Psoas muscle (tissue), 8 donors: ENCODE data around the gene OR5B21. TPM values are rescaled to one million over a fixed set of nuclear protein-coding genes. Genes with fewer than 3 reads are reported as not detected.

Source experiments
- ATAC-seq, 4 donors: fragments of 200-7000 bp; cut with Tn5 transposase; one replicate each; pipeline ENCODE4 v1.9.1; 2020; ENCODE audit warnings: moderate library complexity in 3 of 4, mild to moderate bottlenecking in 2 of 4
- DNase-seq, 2 donors: peaks; one replicate each; pipeline ENCODE4 v3.0.0-alpha.2; 2020
- H3K27ac ChIP-seq: fragments of 200-600 bp; one replicate; pipeline ENCODE4 v1.8.0; 2022
- H3K27me3 ChIP-seq, 3 donors: fragments of 200-600 bp in 1 of 3; one replicate each; pipeline versions ENCODE4 v1.6.1 to v1.8.0; 2013 to 2022; ENCODE audit warnings: low read length in 2 of 3, mild to moderate bottlenecking in 2 of 3, moderate library complexity in 1 of 3; ENCODE audit not compliant: insufficient read depth in 3 of 3
- H3K36me3 ChIP-seq, 2 donors: fragments of 200-600 bp in 1 of 2; one replicate each; pipeline versions ENCODE4 v1.6.1 to v1.8.0; 2013 to 2022; ENCODE audit warnings: low read depth in 1 of 2, mild to moderate bottlenecking in 1 of 2, moderate library complexity in 1 of 2; ENCODE audit not compliant: insufficient read depth in 1 of 2
- H3K4me1 ChIP-seq: fragments of 200-600 bp; one replicate; pipeline ENCODE4 v1.8.0; 2022
- H3K4me3 ChIP-seq: fragments of 200-600 bp; one replicate; pipeline ENCODE4 v1.8.0; 2022; ENCODE audit warnings: mild to moderate bottlenecking
- H3K9me3 ChIP-seq: fragments of 200-600 bp; one replicate; pipeline ENCODE4 v1.8.0; 2022
- WGBS, 3 donors: extraction: QIAGEN DNeasy Blood & Tissue Kit; methylation state at CpG; one replicate each; pipeline versions ENCODE4 v1.1.6 to v1.1.7; 2013; 5-methylcytosine and 5-hydroxymethylcytosine counted together
- intact Hi-C, 2 donors: fragments of 100-400 bp; cut with DNase I; formaldehyde crosslinking; loops; one replicate each; pipeline versions ENCODE4 v1.11.0 to v1.14.2; 2022
- polyA plus RNA-seq, 3 donors: library from polyadenylated mRNA; stranded (reverse); fragments of 200-250 nt; gene quantifications; one replicate each; pipeline ENCODE4 v1.2.3, GENCODE V29; 2013
- total RNA-seq, 4 donors: library from RNA; stranded (reverse); fragmentation: NEBNext Ultra II Directional in 2 of 4; extraction: Animal tissue kit (Norgen Biotek cat#: 25700) in 2 of 4; gene quantifications; one replicate each; pipeline versions ENCODE4 v1.2.1 to v1.2.4, GENCODE V29; 2021 to 2023
- TF ChIP-seq, protein P1 (sequence below): fragments of 200-600 bp; IDR thresholded peaks from one replicate; pipeline ENCODE4 v1.8.0; 2022; ENCODE audit warnings: antibody characterized with exemption
- donor health status: healthy with polysubstance abuse.
- donor health status: DM: no; HTN: no; CAD: no; lungs with moderate emphysema.
- donor health status: Bipolar disorder and iron deficiency.
- donor health status: healthy.
- donor health status: DM: yes; HTN: yes; CAD: no.
- donor health status: DM: no; HTN: no; CAD: no.
- donor health status: DM: no; HTN: no; CAD: no.
- donor health status: DM: yes; HTN: yes; CAD: no.

The OR5B21 gene
- total and polyA plus RNA-seq, 7 donors, result not detected

DNA sequence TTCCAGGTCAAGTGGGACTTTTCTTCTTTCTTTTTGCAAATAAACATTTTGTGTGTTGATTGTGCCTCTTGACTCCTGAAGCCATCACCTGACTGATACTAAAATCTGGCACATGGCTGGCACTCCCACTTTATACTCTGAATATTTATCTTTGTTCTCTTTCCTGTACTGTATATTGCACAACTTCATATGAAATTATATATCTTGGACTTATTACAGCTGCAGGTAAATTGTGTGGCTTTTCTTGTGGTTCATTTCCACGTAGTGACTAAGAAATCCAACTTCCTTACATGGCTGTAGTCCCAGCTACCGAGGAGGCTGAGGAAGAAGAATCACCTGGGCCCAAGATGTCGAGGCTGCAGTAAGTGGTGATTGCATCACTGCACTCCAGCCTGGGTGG is 42.2 kb downstream of the OR5B21 start:
- Histone ChIP-seq H3K27me3 (peaks cover 0 to 2% (median 0%) of the 10 kb centered on the region in 3 donors), H3K9me3 (no peaks in the 10 kb centered on the region), H3K4me1 (no peaks in the 10 kb centered on the region), H3K4me3 (no peak overlapping the region), H3K27ac (no peak overlapping the region), H3K36me3 (no peaks in the 10 kb centered on the region)
- 55 to 66% (median 57%) methylated on average over 3 of the region's 3 CpGs for WGBS, 3 donors
- intact Hi-C loops, result no loop called here
- no peak for DNase-seq
- TF ChIP-seq, protein P1, sequence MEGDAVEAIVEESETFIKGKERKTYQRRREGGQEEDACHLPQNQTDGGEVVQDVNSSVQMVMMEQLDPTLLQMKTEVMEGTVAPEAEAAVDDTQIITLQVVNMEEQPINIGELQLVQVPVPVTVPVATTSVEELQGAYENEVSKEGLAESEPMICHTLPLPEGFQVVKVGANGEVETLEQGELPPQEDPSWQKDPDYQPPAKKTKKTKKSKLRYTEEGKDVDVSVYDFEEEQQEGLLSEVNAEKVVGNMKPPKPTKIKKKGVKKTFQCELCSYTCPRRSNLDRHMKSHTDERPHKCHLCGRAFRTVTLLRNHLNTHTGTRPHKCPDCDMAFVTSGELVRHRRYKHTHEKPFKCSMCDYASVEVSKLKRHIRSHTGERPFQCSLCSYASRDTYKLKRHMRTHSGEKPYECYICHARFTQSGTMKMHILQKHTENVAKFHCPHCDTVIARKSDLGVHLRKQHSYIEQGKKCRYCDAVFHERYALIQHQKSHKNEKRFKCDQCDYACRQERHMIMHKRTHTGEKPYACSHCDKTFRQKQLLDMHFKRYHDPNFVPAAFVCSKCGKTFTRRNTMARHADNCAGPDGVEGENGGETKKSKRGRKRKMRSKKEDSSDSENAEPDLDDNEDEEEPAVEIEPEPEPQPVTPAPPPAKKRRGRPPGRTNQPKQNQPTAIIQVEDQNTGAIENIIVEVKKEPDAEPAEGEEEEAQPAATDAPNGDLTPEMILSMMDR, result no peak
- no peak for ATAC-seq

Other genes with a start within 250 kb of the OR5B21 start
- gene OR10W1, start 239.8 kb downstream of the OR5B21 start, total RNA-seq, result not detected
- gene OR10W1, start 239.8 kb downstream of the OR5B21 start, polyA plus RNA-seq, result not detected
- not detected for gene OR5B17, start 149.0 kb downstream of the OR5B21 start, total RNA-seq
- gene OR5B17, start 149.0 kb downstream of the OR5B21 start, polyA plus RNA-seq, result not detected
- gene OR5B3, start 101.2 kb downstream of the OR5B21 start, total RNA-seq, result not detected
- gene OR5B3, start 101.2 kb downstream of the OR5B21 start, polyA plus RNA-seq, result not detected
- not detected for gene OR5B2, start 80.0 kb downstream of the OR5B21 start, total RNA-seq
- gene OR5B2, start 80.0 kb downstream of the OR5B21 start, polyA plus RNA-seq, result not detected
- gene OR5B12, start 65.9 kb downstream of the OR5B21 start, total RNA-seq, result not detected
- not detected for gene OR5B12, start 65.9 kb downstream of the OR5B21 start, polyA plus RNA-seq
- 1 to 10 TPM; 2.4 to 4.7 (median 2.7) TPM for gene LPXN, start 67.8 kb upstream of the OR5B21 start, total RNA-seq
- gene LPXN, start 67.8 kb upstream of the OR5B21 start, polyA plus RNA-seq, result 1 to 10 TPM in 2 of 3 donors, under 1 TPM in 1; 0.73 to 3.4 (median 3.0) TPM
- 10 to 100 TPM; 68.3 to 94.1 (median 79.4) TPM for gene ZFP91, start 71.0 kb upstream of the OR5B21 start, total RNA-seq
- 10 to 100 TPM; 27.8 to 88.7 (median 49.4) TPM for gene ZFP91, start 71.0 kb upstream of the OR5B21 start, polyA plus RNA-seq
- gene CNTF, start 114.6 kb upstream of the OR5B21 start, total RNA-seq, result 1 to 10 TPM; 1.1 to 5.7 (median 3.8) TPM
- 10 to 100 TPM in 1 of 3 donors, 1 to 10 TPM in 2; 1.3 to 21.2 (median 1.9) TPM for gene CNTF, start 114.6 kb upstream of the OR5B21 start, polyA plus RNA-seq
- gene GLYAT, start 223.8 kb upstream of the OR5B21 start, total RNA-seq, result under 1 TPM in 1 of 4 donors, not detected in 3; 0.54 TPM
- gene GLYAT, start 223.8 kb upstream of the OR5B21 start, polyA plus RNA-seq, result under 1 TPM in 1 of 3 donors, not detected in 2; 0.03 TPM